Natural killer cell treated with Interleukin-12 subunit alpha and Interleukin-12 subunit beta and Interleukin-15 and Interleukin-18, amount 100 ng/mL, for 72 hours (primary cell): ENCODE data around the gene LAMTOR3. TPM values are rescaled to one million over a fixed set of nuclear protein-coding genes. Genes with fewer than 3 reads are reported as not detected.

Source experiments
- ATAC-seq, 2 donors: fragments of 150-1000 bp; cut with Tn5 transposase in 1 of 2; sonication (Bioruptor Pico), chemical (Tn5 transposase) in 1 of 2; 2 replicates each; pipeline ENCODE4 v1.10.0; 2021
- DNase-seq: peaks from one replicate; pipeline ENCODE4 v3.0.0; 2022; ENCODE audit warnings: low spot score
- H3K27ac Mint-ChIP-seq, 2 donors: 1 replicate in 1 of 2; 2 replicates in 1 of 2; pipeline ENCODE4 v1.8.0; 2022; ENCODE audit warnings: mixed read lengths in 2 of 2, mild to moderate bottlenecking in 1 of 2, moderate library complexity in 1 of 2
- H3K27me3 Mint-ChIP-seq, 2 donors: 1 replicate in 1 of 2; 2 replicates in 1 of 2; pipeline ENCODE4 v1.8.0; 2022; ENCODE audit warnings: mixed read lengths in 2 of 2
- H3K36me3 Mint-ChIP-seq: one replicate; pipeline ENCODE4 v1.8.0; 2022; ENCODE audit warnings: mixed read lengths
- H3K4me1 Mint-ChIP-seq, 2 donors: 1 replicate in 1 of 2; 2 replicates in 1 of 2; pipeline ENCODE4 v1.8.0; 2022; ENCODE audit warnings: low read depth in 2 of 2, mixed read lengths in 2 of 2, mild to moderate bottlenecking in 1 of 2
- H3K4me3 Mint-ChIP-seq: one replicate; pipeline ENCODE4 v1.8.0; 2022; ENCODE audit warnings: mixed read lengths
- H3K9me3 Mint-ChIP-seq: 2 replicates; pipeline ENCODE4 v1.8.0; 2022; ENCODE audit warnings: mixed read lengths
- total RNA-seq, 2 donors: library from RNA; stranded (reverse); gene quantifications; one replicate each; pipeline ENCODE4 v1.2.3, GENCODE V29; 2022

LAMTOR3 gene
- total RNA-seq, 2 donors from 2014 or later: 13.9 to 32.3 TPM

DNA sequence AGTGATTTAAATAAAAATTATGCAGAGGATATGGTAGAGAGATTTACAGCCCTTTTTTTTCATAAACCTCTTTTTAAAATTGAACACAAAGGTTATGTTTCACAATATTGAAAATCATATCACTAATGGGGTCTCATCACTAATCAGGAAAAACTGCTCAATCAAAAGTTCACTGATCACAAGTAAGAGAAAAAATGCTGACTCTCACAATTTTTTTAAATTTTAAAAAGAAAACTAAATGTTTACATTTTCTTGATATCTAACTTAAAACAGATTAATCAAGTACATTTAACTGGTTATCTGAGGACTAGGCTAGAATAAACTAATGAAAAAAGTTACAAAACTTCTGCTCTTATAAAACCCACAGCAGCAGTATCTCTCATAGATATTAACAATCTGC is 8.5 kb downstream of the LAMTOR3 start:
- Mint-ChIP-seq H3K27me3 (no peaks in the 10 kb centered on the region), H3K27ac (no peak overlapping the region), H3K9me3 (no peaks in the 10 kb centered on the region), H3K4me1 (peaks cover 4 to 5% of the 10 kb centered on the region in 2 donors), H3K36me3 (no peaks in the 10 kb centered on the region), H3K4me3 (no peak overlapping the region)
- no peak for ATAC-seq
- DNase-seq: no peak

DNA sequence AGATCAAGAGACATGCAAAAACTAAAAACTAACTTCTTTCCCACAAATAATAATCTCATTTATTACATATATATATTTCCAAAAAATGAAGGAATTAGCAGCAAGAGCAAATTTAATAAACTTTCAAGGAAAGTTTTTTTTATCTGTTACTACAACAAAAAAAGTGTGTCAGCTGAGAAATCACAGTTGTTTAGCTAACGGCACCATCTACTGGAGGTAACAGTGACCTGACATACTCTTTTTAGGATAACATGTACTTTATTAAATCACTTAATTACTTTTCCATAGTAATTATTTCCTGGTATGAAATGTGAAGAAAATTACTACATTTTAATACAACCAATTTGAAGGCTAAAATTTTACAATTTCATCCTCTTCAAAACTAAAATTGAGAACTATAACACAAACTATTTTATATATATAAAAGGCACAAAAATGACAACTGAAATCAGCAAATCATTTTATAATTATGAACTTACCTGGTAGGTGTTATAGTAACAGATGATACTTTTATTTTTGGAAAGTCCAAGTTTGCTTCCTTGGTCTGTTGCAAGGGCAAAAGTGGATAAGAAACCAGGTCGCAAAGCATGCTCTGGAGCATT is 9.1 kb downstream of the LAMTOR3 start:
- Mint-ChIP-seq H3K27me3 (no peaks in the 10 kb centered on the region), H3K36me3 (peaks cover 5% of the 10 kb centered on the region), H3K27ac (no peak overlapping the region), H3K9me3 (no peaks in the 10 kb centered on the region), H3K4me3 (no peak overlapping the region), H3K4me1 (peaks cover 4 to 5% of the 10 kb centered on the region in 2 donors)
- no peak for ATAC-seq
- DNase-seq: no peak

- Mint-ChIP-seq H3K36me3 (peaks cover 9% of the 10 kb centered on the region), H3K9me3 (no peaks in the 10 kb centered on the region), H3K27me3 (no peaks in the 10 kb centered on the region), H3K27ac (no peak overlapping the region), H3K4me3 (no peak overlapping the region), H3K4me1 (peaks cover 0 to 2% of the 10 kb centered on the region in 2 donors)
- DNase-seq (no peak), ATAC-seq (no peak)
These were observed 14.8 kb downstream of the LAMTOR3 start for GRCh38 chr4:99879458-99879857.

GRCh38 chr4:99878604-99879003 is 15.6 kb downstream of the LAMTOR3 start:
- no peak for ATAC-seq

GRCh38 chr4:99876946-99877345 is 17.3 kb downstream of the LAMTOR3 start:
- ATAC-seq (no peak), DNase-seq (no peak)
- peaks cover 9% of the 10 kb centered on the region for H3K36me3 Mint-ChIP-seq
- no peak overlapping the region for H3K4me3 Mint-ChIP-seq
- H3K9me3 Mint-ChIP-seq: no peaks in the 10 kb centered on the region
- peaks cover 0 to 2% of the 10 kb centered on the region in 2 donors for H3K4me1 Mint-ChIP-seq
- no peak overlapping the region for H3K27ac Mint-ChIP-seq
- no peaks in the 10 kb centered on the region for H3K27me3 Mint-ChIP-seq

More at GRCh38 chr4:99878604-99879003, 15.6 kb downstream of the LAMTOR3 start:
- H3K9me3 Mint-ChIP-seq: no peaks in the 10 kb centered on the region
- no peak overlapping the region for H3K4me3 Mint-ChIP-seq
- H3K36me3 Mint-ChIP-seq: peaks cover 9% of the 10 kb centered on the region
- DNase-seq: no peak
- H3K27me3 Mint-ChIP-seq: no peaks in the 10 kb centered on the region
- no peak overlapping the region for H3K27ac Mint-ChIP-seq
- peaks cover 0 to 2% of the 10 kb centered on the region in 2 donors for H3K4me1 Mint-ChIP-seq

DNA sequence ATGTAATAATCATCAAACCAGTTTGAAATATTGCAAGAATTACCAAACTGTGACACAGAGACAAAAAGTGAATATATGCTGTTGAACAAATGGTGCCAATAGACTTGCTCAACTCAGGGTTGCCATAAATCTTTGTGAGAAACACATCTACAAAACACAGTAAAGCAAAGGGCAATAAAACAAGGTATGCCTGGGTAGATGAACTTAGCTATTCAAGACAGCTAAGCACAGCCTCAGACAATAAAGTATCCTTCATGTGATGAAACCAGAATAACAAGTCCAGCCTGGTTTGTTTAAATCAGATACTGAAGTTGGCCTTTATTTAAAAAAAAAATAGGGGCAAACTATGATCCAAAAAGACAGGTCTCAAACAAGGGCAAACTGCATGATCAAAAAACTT is 19.2 kb downstream of the LAMTOR3 start:
- no peak overlapping the region for H3K4me3 Mint-ChIP-seq
- no peaks in the 10 kb centered on the region for H3K27me3 Mint-ChIP-seq
- DNase-seq: no peak
- no peak for ATAC-seq
- H3K27ac Mint-ChIP-seq: no peak overlapping the region
- peaks cover 4% of the 10 kb centered on the region for H3K36me3 Mint-ChIP-seq
- no peaks in the 10 kb centered on the region for H3K9me3 Mint-ChIP-seq
- peaks cover 0 to 2% of the 10 kb centered on the region in 2 donors for H3K4me1 Mint-ChIP-seq

GRCh38 chr4:99872570-99872969 is 21.7 kb downstream of the LAMTOR3 start:
- no peak overlapping the region for H3K4me3 Mint-ChIP-seq
- ATAC-seq: no peak
- DNase-seq: no peak
- no peaks in the 10 kb centered on the region for H3K9me3 Mint-ChIP-seq
- H3K27me3 Mint-ChIP-seq: no peaks in the 10 kb centered on the region
- H3K27ac Mint-ChIP-seq: no peak overlapping the region
- H3K36me3 Mint-ChIP-seq: no peaks in the 10 kb centered on the region
- peaks cover 5 to 8% of the 10 kb centered on the region in 2 donors for H3K4me1 Mint-ChIP-seq

DNA sequence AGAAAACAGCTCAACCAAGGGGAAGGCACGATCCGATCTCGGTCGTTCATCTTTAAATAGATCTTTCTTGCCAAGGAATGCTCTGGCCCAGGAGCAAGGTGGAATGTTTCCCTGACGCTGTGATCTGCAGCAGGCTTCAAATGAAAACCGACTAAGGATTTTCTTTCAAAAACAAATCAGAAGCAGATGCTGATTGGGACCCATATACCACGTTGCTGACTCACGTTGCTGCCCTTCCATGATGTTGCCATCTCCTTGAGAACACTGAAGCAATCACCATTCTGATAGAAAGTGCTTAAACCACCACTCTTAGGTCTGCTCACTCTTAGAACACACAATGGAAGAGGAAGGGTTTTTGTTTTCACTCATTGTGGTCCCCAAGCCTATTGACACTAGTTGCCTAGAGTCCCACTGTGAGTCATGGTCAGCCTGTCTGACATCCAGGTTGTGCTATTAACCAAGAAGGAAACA is 26.1 kb downstream of the LAMTOR3 start:
- DNase-seq (no peak), ATAC-seq (peak; percentile 88 to 99)
- Mint-ChIP-seq H3K27ac (peak overlapping the region; percentile 24 to 27), H3K36me3 (peaks cover 4% of the 10 kb centered on the region), H3K4me1 (peaks cover 5 to 8% of the 10 kb centered on the region in 2 donors), H3K27me3 (no peaks in the 10 kb centered on the region), H3K4me3 (peak overlapping the region; percentile 42), H3K9me3 (no peaks in the 10 kb centered on the region)

- H3K9me3 Mint-ChIP-seq: no peaks in the 10 kb centered on the region
- H3K36me3 Mint-ChIP-seq: peaks cover 4% of the 10 kb centered on the region
- H3K4me3 Mint-ChIP-seq: no peak overlapping the region
- no peak overlapping the region for H3K27ac Mint-ChIP-seq
- H3K4me1 Mint-ChIP-seq: peaks cover 5 to 13% of the 10 kb centered on the region in 2 donors
- H3K27me3 Mint-ChIP-seq: no peaks in the 10 kb centered on the region
- DNase-seq (no peak), ATAC-seq (no peak)
These were observed 30.4 kb downstream of the LAMTOR3 start for GRCh38 chr4:99863804-99864203.

DNA sequence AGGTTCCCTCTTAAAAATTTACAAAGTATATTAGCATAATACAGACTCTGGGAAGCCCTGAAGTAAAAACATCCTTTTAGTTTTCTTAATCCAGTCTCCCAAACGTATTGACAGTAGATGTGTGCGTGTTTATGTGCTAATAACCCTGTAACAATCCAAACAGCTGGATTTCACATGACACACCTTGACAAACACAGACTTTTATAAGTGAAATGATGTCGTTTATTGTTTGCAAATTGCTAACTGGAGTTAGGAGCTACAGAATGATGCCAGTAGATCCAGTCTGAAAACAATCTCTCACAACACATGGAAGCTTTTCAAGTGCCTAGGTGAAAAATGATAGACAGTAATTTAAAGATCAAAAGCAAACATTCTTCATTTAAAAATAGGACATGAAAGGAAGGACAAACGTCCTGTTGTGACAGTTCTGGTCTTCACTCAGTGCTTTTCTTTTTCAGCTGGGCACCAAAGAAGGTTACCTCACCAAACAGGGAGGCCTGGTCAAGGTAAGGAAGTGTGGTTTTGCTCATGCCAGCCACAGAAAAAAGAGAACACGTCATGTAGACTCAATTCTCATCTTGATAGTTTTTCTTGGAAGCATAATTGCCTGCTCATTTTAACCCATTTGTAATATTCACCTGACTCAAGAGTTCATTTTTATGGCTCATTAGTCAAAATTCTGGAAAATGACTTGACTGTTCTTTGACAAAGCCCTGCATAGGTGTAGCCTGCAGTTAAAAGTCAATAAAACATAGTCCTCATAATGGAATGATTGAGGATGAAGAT is 32.9 kb downstream of the LAMTOR3 start:
- peak overlapping the region; percentile 47 for H3K4me3 Mint-ChIP-seq

GRCh38 chr4:99860521-99860920 is 33.7 kb downstream of the LAMTOR3 start:
- Mint-ChIP-seq H3K9me3 (no peaks in the 10 kb centered on the region), H3K27me3 (no peaks in the 10 kb centered on the region), H3K36me3 (peaks cover 6% of the 10 kb centered on the region), H3K27ac (no peak overlapping the region), H3K4me3 (no peak overlapping the region), H3K4me1 (peaks cover 10 to 17% of the 10 kb centered on the region in 2 donors)
- ATAC-seq: no peak
- DNase-seq: no peak

More for the DNA sequence above, 32.9 kb downstream of the LAMTOR3 start:
- H3K27ac Mint-ChIP-seq: peak overlapping the region in 1 of 2 donors; percentile 64
- peaks cover 3 to 9% of the 10 kb centered on the region in 2 donors for H3K4me1 Mint-ChIP-seq
- DNase-seq (no peak), ATAC-seq (peak; percentile 55 to 89)
- peaks cover 6% of the 10 kb centered on the region for H3K36me3 Mint-ChIP-seq
- H3K9me3 Mint-ChIP-seq: no peaks in the 10 kb centered on the region
- H3K27me3 Mint-ChIP-seq: no peaks in the 10 kb centered on the region

DNA sequence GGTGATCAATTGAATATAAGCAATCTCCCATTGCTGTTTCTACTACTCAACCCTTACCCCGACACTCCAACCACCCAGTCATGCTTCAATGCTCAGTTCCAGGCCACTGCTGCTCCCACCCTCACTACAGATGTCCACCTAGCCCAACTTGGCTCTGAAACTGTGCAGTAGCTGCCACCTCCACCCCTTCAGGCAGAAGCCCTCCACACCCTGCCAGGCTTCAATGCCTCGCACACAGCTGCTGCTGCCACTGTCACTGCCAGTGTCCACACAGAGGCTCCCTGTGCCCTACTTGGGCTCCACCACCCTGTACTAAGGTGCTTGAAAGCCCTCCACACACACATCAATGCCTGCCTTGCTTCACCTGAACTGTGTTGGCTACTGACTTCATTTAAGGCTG is 34.6 kb downstream of the LAMTOR3 start:
- Mint-ChIP-seq H3K27ac (no peak overlapping the region), H3K27me3 (no peaks in the 10 kb centered on the region), H3K36me3 (peaks cover 14% of the 10 kb centered on the region), H3K9me3 (no peaks in the 10 kb centered on the region), H3K4me3 (no peak overlapping the region), H3K4me1 (peaks cover 14 to 26% of the 10 kb centered on the region in 2 donors)
- no peak for ATAC-seq
- no peak for DNase-seq

- Mint-ChIP-seq H3K4me1 (peaks cover 14 to 40% of the 10 kb centered on the region in 2 donors), H3K4me3 (no peak overlapping the region), H3K36me3 (peaks cover 21% of the 10 kb centered on the region), H3K9me3 (no peaks in the 10 kb centered on the region), H3K27me3 (no peaks in the 10 kb centered on the region), H3K27ac (peak overlapping the region; percentile 22 to 76)
- ATAC-seq: no peak
- no peak for DNase-seq
These were observed 36.9 kb downstream of the LAMTOR3 start for GRCh38 chr4:99857307-99857706.

- DNase-seq: no peak
- ATAC-seq: peak; percentile 76 to 81
- peaks cover 21 to 43% of the 10 kb centered on the region in 2 donors for H3K4me1 Mint-ChIP-seq
- H3K27me3 Mint-ChIP-seq: no peaks in the 10 kb centered on the region
- H3K4me3 Mint-ChIP-seq: peak overlapping the region; percentile 61
- H3K27ac Mint-ChIP-seq: peak overlapping the region; percentile 28 to 76
- H3K36me3 Mint-ChIP-seq: peaks cover 21% of the 10 kb centered on the region
- no peaks in the 10 kb centered on the region for H3K9me3 Mint-ChIP-seq
These were observed 38.1 kb downstream of the LAMTOR3 start for GRCh38 chr4:99856166-99856565.
